Endothelial cell of umbilical vein (primary cell): ENCODE results near the gene PAQR6. TPM values are rescaled to one million over a fixed set of nuclear protein-coding genes. Genes with fewer than 3 reads are reported as not detected.

Experiments used
- BruUV-seq: library from RNA; stranded (reverse); fragments of 400-500 nt; replicated peaks from 2 replicates; lab custom pipeline; 2021; lab: Mats Ljungman, UMichigan
- CTCF ChIA-PET: fragments of 300-600, 350-600 bp; sonication (Branson Sonifier 250); formaldehyde crosslinking; loops from one replicate; lab custom pipeline; 2021; ENCODE audit warnings: antibody characterized with exemption, inconsistent platforms; lab: Charles Lee
- POLR2A ChIA-PET: fragments of 300-600, 350-600 bp; sonication (Branson Sonifier 250); formaldehyde crosslinking; loops from one replicate; lab custom pipeline; 2021; ENCODE audit warnings: antibody characterized with exemption, inconsistent platforms; lab: Charles Lee
- DNase-seq: peaks from one replicate; pipeline ENCODE4 v3.0.0-alpha.2; 2011; ENCODE audit warnings: low read depth, low spot score
- FAIRE-seq: peaks from 2 replicates; lab custom pipeline; 2011; peaks lifted over from hg19 to GRCh38; lab: Jason Lieb, UNC
- H2AFZ ChIP-seq: 2 replicates; pipeline ENCODE4 v1.6.0; 2012; ENCODE audit warnings: low read depth, low read length, control low read depth, inconsistent platforms
- H3K27ac ChIP-seq: 2 replicates; pipeline ENCODE4 v1.5.1; 2011; ENCODE audit warnings: low read depth, mild to moderate bottlenecking, control low read depth, low read length, moderate library complexity; ENCODE audit not compliant: insufficient read depth
- H3K27me3 ChIP-seq, 2 experiments: 2 replicates each; pipeline versions ENCODE4 v1.6.0 to v1.6.1; 2011; ENCODE audit warnings: low read length in 2 of 2, mixed read lengths in 1 of 2; ENCODE audit not compliant: control insufficient read depth in 2 of 2, insufficient read depth in 2 of 2
- H3K36me3 ChIP-seq, 2 experiments: 2 replicates in 1 of 2; 3 replicates in 1 of 2; pipeline ENCODE4 v1.5.1; 2011; ENCODE audit warnings: low read length in 2 of 2, mild to moderate bottlenecking in 1 of 2, moderate library complexity in 1 of 2; ENCODE audit not compliant: control insufficient read depth in 2 of 2, insufficient read depth in 2 of 2; ENCODE audit errors: extremely low read depth in 1 of 2
- H3K4me1 ChIP-seq: 3 replicates; pipeline ENCODE4 v1.5.1; 2011; ENCODE audit warnings: mild to moderate bottlenecking, low read length; ENCODE audit not compliant: control insufficient read depth, insufficient read depth; ENCODE audit errors: extremely low read depth
- H3K4me2 ChIP-seq: 2 replicates; pipeline ENCODE4 v1.6.1; 2011; ENCODE audit warnings: low read length, control low read depth, mixed read lengths; ENCODE audit not compliant: insufficient read depth
- H3K4me3 ChIP-seq, 3 experiments: fragments of 200-600 bp in 1 of 3; sonication (generic), shearing (Covaris generic) in 1 of 3; replicated peaks in 1 of 3; 2 replicates each; pipeline ENCODE4 v1.5.1; 2011 to 2016; ENCODE audit warnings: control low read depth in 3 of 3, low read length in 3 of 3, mild to moderate bottlenecking in 2 of 3, inconsistent platforms in 1 of 3, low read depth in 1 of 3, moderate library complexity in 1 of 3; ENCODE audit not compliant: insufficient read depth in 1 of 3
- H3K79me2 ChIP-seq: 2 replicates; pipeline ENCODE4 v1.6.0; 2012; ENCODE audit warnings: low read length, inconsistent platforms; ENCODE audit not compliant: control insufficient read depth, insufficient read depth
- H3K9ac ChIP-seq: replicated peaks from 2 replicates; pipeline ENCODE3; 2011; ENCODE audit warnings: low read length, control low read depth; ENCODE audit not compliant: insufficient read depth; ENCODE audit errors: extremely low read depth
- H3K9me1 ChIP-seq: replicated peaks from 3 replicates; pipeline ENCODE4 v1.6.0; 2011; ENCODE audit warnings: mild to moderate bottlenecking, low read length; ENCODE audit not compliant: control insufficient read depth, insufficient read depth; ENCODE audit errors: extremely low read depth
- H3K9me3 ChIP-seq: replicated peaks from 2 replicates; pipeline ENCODE4 v1.5.1; 2012; ENCODE audit warnings: low read length, inconsistent platforms; ENCODE audit not compliant: control insufficient read depth, insufficient read depth
- H4K20me1 ChIP-seq: replicated peaks from 2 replicates; pipeline ENCODE3; 2011; ENCODE audit warnings: mild to moderate bottlenecking, low read length; ENCODE audit not compliant: control insufficient read depth, insufficient read depth; ENCODE audit errors: extremely low read depth
- EZH2 ChIP-seq: IDR thresholded peaks from 2 replicates; pipeline ENCODE4 v1.6.1; 2012; ENCODE audit warnings: borderline replicate concordance, low read depth, mild to moderate bottlenecking, moderate library complexity, low read length, inconsistent platforms; ENCODE audit not compliant: severe bottlenecking
- FOS ChIP-seq: IDR thresholded peaks from 2 replicates; pipeline ENCODE4 v1.6.1; 2011; ENCODE audit warnings: mild to moderate bottlenecking, low read length, moderate library complexity, borderline replicate concordance; ENCODE audit not compliant: insufficient read depth
- GATA2 ChIP-seq: IDR thresholded peaks from 2 replicates; pipeline ENCODE4 v1.7.0; 2011; ENCODE audit warnings: low read depth, mild to moderate bottlenecking, moderate library complexity, mixed read lengths, low read length; ENCODE audit not compliant: insufficient read length, insufficient read depth
- JUN ChIP-seq: IDR thresholded peaks from 2 replicates; pipeline ENCODE4 v1.6.1; 2011; ENCODE audit warnings: borderline replicate concordance, low read depth; ENCODE audit not compliant: insufficient read length, insufficient read depth
- MAX ChIP-seq: IDR thresholded peaks from 2 replicates; pipeline ENCODE4 v1.6.1; 2011; ENCODE audit not compliant: insufficient read depth, insufficient read length
- MYC ChIP-seq: IDR thresholded peaks from one replicate; pipeline ENCODE4 v1.6.1; 2011; ENCODE audit warnings: mild to moderate bottlenecking, low read depth, low read length
- POLR2A ChIP-seq: IDR thresholded peaks from 2 replicates; pipeline ENCODE4 v1.6.1; 2012; ENCODE audit warnings: low read depth, mild to moderate bottlenecking, control low read depth, low read length
- POLR2AphosphoS5 ChIP-seq: IDR thresholded peaks from 2 replicates; pipeline ENCODE4 v1.6.1; 2012; ENCODE audit warnings: low read depth, mild to moderate bottlenecking, control low read depth, low read length, moderate library complexity; ENCODE audit not compliant: insufficient read depth
- dilution Hi-C: fragments of 300-500 bp; cut with MboI; formaldehyde crosslinking; loops from one replicate; pipeline ENCODE4 v1.15.0; 2019; ENCODE audit warnings: low sequenced_read_pairs; ENCODE audit not compliant: extremely low pct_ligation_motif_present
- intact Hi-C: fragments of 100-400 bp; cut with micrococcal nuclease; formaldehyde crosslinking; loops from one replicate; pipeline ENCODE4 v1.10.0; 2022
- polyA plus RNA-seq, 4 experiments: library from polyadenylated mRNA; depleted of rRNA in 3 of 4; stranded (reverse) in 3 of 4; unstranded in 1 of 4; fragments of >200 nt; gene quantifications; 2 replicates each; pipeline versions ENCODE4 v1.2.1 to v1.2.3, GENCODE V29; 2011 to 2012; ENCODE audit warnings: missing spikeins in 1 of 4
- total RNA-seq: library from RNA; stranded (reverse); gene quantifications from 2 replicates; pipeline ENCODE4 v1.2.3, GENCODE V29; 2021
- TF ChIP-seq, protein P1 (sequence below), 2 donors: IDR thresholded peaks; 1 replicate in 1 of 2; 2 replicates in 1 of 2; pipeline ENCODE4 v1.5.1; 2011; ENCODE audit warnings: low read length in 2 of 2, mild to moderate bottlenecking in 2 of 2, moderate library complexity in 2 of 2, control low read depth in 1 of 2, inconsistent platforms in 1 of 2, low read depth in 1 of 2; ENCODE audit not compliant: insufficient read depth in 1 of 2; ENCODE audit errors: extremely low read depth in 1 of 2

Gene PAQR6
- total and polyA plus RNA-seq, 2 donors (not counting 3 experiments of a cell fraction or from before 2014, with no cell fraction given) = 1.6 to 2.2 TPM

DNA sequence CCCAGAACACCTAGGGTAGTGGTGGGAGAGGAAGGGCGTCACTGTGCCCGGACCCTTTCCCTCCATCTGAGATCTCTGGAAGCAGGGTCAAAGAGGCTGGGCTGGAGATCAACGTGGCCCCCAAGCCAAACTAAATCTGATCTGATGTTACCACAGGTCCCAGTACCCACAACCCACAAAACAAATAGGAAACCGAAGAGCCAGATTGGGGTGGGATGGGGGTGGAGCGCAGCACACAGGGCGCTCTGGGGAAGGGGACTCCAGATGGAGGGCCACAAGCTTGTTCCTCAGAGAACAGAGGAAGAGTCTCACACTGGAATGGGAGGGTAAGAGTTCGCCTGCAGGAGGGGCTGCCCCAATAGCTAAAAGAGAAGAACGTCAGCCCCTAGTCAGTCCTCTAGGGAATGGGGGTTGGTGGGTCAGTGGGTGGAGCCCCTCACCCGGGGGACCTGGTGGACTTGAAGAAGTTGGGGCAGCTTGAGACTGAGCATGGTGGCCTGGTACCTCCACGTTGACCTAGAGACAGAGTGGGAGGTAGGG lies 1.5 kb downstream of the PAQR6 start:
- no TSS peak for BruUV-seq
- Histone ChIP-seq H3K79me2 (no peaks in the 10 kb centered on the region), H3K9ac (no peak overlapping the region), H3K9me1 (no peaks in the 10 kb centered on the region), H4K20me1 (no peaks in the 10 kb centered on the region), H3K9me3 (no peaks in the 10 kb centered on the region), H3K4me1 (peaks cover 9% of the 10 kb centered on the region), H3K36me3 (peaks cover 3 to 22% of the 10 kb centered on the region in 2 experiments), H2AFZ (peak overlapping the region; percentile 12), H3K27me3 (peaks cover 0 to 4% of the 10 kb centered on the region in 2 experiments), H3K4me3 (no peak overlapping the region), H3K4me2 (no peak overlapping the region), H3K27ac (no peak overlapping the region)
- FAIRE-seq (no peak), DNase-seq (no peak)
- TF ChIP-seq EZH2 (no peak), MAX (no peak), POLR2AphosphoS5 (no peak), FOS (no peak), MYC (no peak), GATA2 (no peak), JUN (no peak), POLR2A (no peak)
- TF ChIP-seq, protein P1, sequence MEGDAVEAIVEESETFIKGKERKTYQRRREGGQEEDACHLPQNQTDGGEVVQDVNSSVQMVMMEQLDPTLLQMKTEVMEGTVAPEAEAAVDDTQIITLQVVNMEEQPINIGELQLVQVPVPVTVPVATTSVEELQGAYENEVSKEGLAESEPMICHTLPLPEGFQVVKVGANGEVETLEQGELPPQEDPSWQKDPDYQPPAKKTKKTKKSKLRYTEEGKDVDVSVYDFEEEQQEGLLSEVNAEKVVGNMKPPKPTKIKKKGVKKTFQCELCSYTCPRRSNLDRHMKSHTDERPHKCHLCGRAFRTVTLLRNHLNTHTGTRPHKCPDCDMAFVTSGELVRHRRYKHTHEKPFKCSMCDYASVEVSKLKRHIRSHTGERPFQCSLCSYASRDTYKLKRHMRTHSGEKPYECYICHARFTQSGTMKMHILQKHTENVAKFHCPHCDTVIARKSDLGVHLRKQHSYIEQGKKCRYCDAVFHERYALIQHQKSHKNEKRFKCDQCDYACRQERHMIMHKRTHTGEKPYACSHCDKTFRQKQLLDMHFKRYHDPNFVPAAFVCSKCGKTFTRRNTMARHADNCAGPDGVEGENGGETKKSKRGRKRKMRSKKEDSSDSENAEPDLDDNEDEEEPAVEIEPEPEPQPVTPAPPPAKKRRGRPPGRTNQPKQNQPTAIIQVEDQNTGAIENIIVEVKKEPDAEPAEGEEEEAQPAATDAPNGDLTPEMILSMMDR (IDR thresholded peaks at IDR 0.05; ENCODE audit: extremely low read depth in 1 of 2, insufficient read depth in 1 of 2, low read depth in 1 of 2, low read length in 2 of 2) = no peak
- ChIA-PET POLR2A (interaction anchor here (1.2 kb wide), 1 partner anchor 13 kb away, joined by 4 read pairs; no protein-coding TSS in a partner anchor), CTCF (interaction anchor here (1.7 to 3.8 kb wide), 3 partner anchors 12 to 101 kb away, joined by 7 to 17 read pairs (median 12); no protein-coding TSS in a partner anchor)
- dilution Hi-C loops = no loop called here
- intact Hi-C loops = no loop called here
